Rectal smooth muscle tissue (tissue), 1 donor: ENCODE data around the gene GPR18.
A peak's percentile ranks its signal among the peaks of the same experiment; 100 is the strongest.

Experiments
- H3K27ac ChIP-seq: one replicate; pipeline ENCODE4 v1.7.0; 2013; ENCODE audit warnings: low read depth, low read length, inconsistent platforms
- H3K27me3 ChIP-seq: one replicate; pipeline ENCODE4 v1.7.0; 2013; ENCODE audit warnings: low read length; ENCODE audit not compliant: control insufficient read depth, insufficient read depth
- H3K36me3 ChIP-seq: one replicate; pipeline ENCODE4 v1.7.0; 2013; ENCODE audit warnings: low read length; ENCODE audit not compliant: control insufficient read depth, insufficient read depth
- H3K4me1 ChIP-seq: one replicate; pipeline ENCODE4 v1.7.0; 2013; ENCODE audit warnings: low read length; ENCODE audit not compliant: control insufficient read depth, insufficient read depth
- H3K4me3 ChIP-seq: one replicate; pipeline ENCODE4 v1.7.0; 2013; ENCODE audit warnings: low read length
- H3K9ac ChIP-seq: one replicate; pipeline ENCODE4 v1.7.0; 2013; ENCODE audit warnings: low read length

GPR18 gene

GRCh38 chr13:99299920-99300341 is 41.8 kb upstream of the GPR18 start:
- H3K27ac ChIP-seq, result no peak overlapping the region
- no peaks in the 10 kb centered on the region for H3K36me3 ChIP-seq
- H3K4me3 ChIP-seq, result peak overlapping the region; percentile 5
- no peak overlapping the region for H3K9ac ChIP-seq
- no peaks in the 10 kb centered on the region for H3K27me3 ChIP-seq
- no peaks in the 10 kb centered on the region for H3K4me1 ChIP-seq

- Histone ChIP-seq H3K9ac (no peak overlapping the region), H3K36me3 (no peaks in the 10 kb centered on the region), H3K4me1 (no peaks in the 10 kb centered on the region), H3K4me3 (no peak overlapping the region), H3K27ac (no peak overlapping the region), H3K27me3 (no peaks in the 10 kb centered on the region)
These were observed 41.2 kb upstream of the GPR18 start for GRCh38 chr13:99299256-99299919.

- H3K4me3 ChIP-seq, result no peak overlapping the region
- no peak overlapping the region for H3K27ac ChIP-seq
- H3K4me1 ChIP-seq, result no peaks in the 10 kb centered on the region
- H3K27me3 ChIP-seq, result no peaks in the 10 kb centered on the region
- H3K9ac ChIP-seq, result no peak overlapping the region
- no peaks in the 10 kb centered on the region for H3K36me3 ChIP-seq
These were observed 39.9 kb upstream of the GPR18 start for GRCh38 chr13:99298056-99298455.

GRCh38 chr13:99297331-99297730 is 39.2 kb upstream of the GPR18 start:
- Histone ChIP-seq H3K27ac (no peak overlapping the region), H3K9ac (no peak overlapping the region), H3K27me3 (no peaks in the 10 kb centered on the region), H3K36me3 (no peaks in the 10 kb centered on the region), H3K4me3 (no peak overlapping the region), H3K4me1 (no peaks in the 10 kb centered on the region)

- no peaks in the 10 kb centered on the region for H3K36me3 ChIP-seq
- no peak overlapping the region for H3K4me3 ChIP-seq
- no peak overlapping the region for H3K27ac ChIP-seq
- no peak overlapping the region for H3K9ac ChIP-seq
- no peaks in the 10 kb centered on the region for H3K27me3 ChIP-seq
- no peaks in the 10 kb centered on the region for H3K4me1 ChIP-seq
These were observed 38.2 kb upstream of the GPR18 start for GRCh38 chr13:99296398-99296797.

- no peaks in the 10 kb centered on the region for H3K36me3 ChIP-seq
- H3K4me1 ChIP-seq, result no peaks in the 10 kb centered on the region
- H3K27ac ChIP-seq, result no peak overlapping the region
- H3K4me3 ChIP-seq, result no peak overlapping the region
- no peaks in the 10 kb centered on the region for H3K27me3 ChIP-seq
- no peak overlapping the region for H3K9ac ChIP-seq
These were observed 37.5 kb upstream of the GPR18 start for GRCh38 chr13:99295488-99296252.

- H3K36me3 ChIP-seq, result no peaks in the 10 kb centered on the region
- H3K4me1 ChIP-seq, result no peaks in the 10 kb centered on the region
- H3K4me3 ChIP-seq, result no peak overlapping the region
- no peak overlapping the region for H3K9ac ChIP-seq
- H3K27ac ChIP-seq, result no peak overlapping the region
- H3K27me3 ChIP-seq, result no peaks in the 10 kb centered on the region
These were observed 36.8 kb upstream of the GPR18 start for GRCh38 chr13:99294958-99295357.

GRCh38 chr13:99294198-99294597 is 36.0 kb upstream of the GPR18 start:
- no peak overlapping the region for H3K27ac ChIP-seq

GRCh38 chr13:99293178-99293577 is 35.0 kb upstream of the GPR18 start:
- no peak overlapping the region for H3K9ac ChIP-seq
- no peak overlapping the region for H3K4me3 ChIP-seq
- H3K36me3 ChIP-seq, result no peaks in the 10 kb centered on the region
- no peak overlapping the region for H3K27ac ChIP-seq
- no peaks in the 10 kb centered on the region for H3K4me1 ChIP-seq
- H3K27me3 ChIP-seq, result no peaks in the 10 kb centered on the region

More at GRCh38 chr13:99294198-99294597, 36.0 kb upstream of the GPR18 start:
- Histone ChIP-seq H3K27me3 (no peaks in the 10 kb centered on the region), H3K9ac (no peak overlapping the region), H3K4me3 (no peak overlapping the region), H3K4me1 (no peaks in the 10 kb centered on the region), H3K36me3 (no peaks in the 10 kb centered on the region)

GRCh38 chr13:99290894-99291293 is 32.7 kb upstream of the GPR18 start:
- H3K4me3 ChIP-seq, result no peak overlapping the region
- no peak overlapping the region for H3K27ac ChIP-seq
- H3K36me3 ChIP-seq, result no peaks in the 10 kb centered on the region
- H3K9ac ChIP-seq, result no peak overlapping the region
- H3K27me3 ChIP-seq, result no peaks in the 10 kb centered on the region
- peaks cover 2% of the 10 kb centered on the region for H3K4me1 ChIP-seq

- H3K36me3 ChIP-seq, result no peaks in the 10 kb centered on the region
- H3K4me1 ChIP-seq, result peaks cover 4% of the 10 kb centered on the region
- no peaks in the 10 kb centered on the region for H3K27me3 ChIP-seq
- no peak overlapping the region for H3K9ac ChIP-seq
- no peak overlapping the region for H3K27ac ChIP-seq
- H3K4me3 ChIP-seq, result no peak overlapping the region
These were observed 31.6 kb upstream of the GPR18 start for GRCh38 chr13:99289674-99290337.

- no peaks in the 10 kb centered on the region for H3K27me3 ChIP-seq
- H3K36me3 ChIP-seq, result no peaks in the 10 kb centered on the region
- H3K27ac ChIP-seq, result no peak overlapping the region
- H3K4me1 ChIP-seq, result peaks cover 4% of the 10 kb centered on the region
- H3K9ac ChIP-seq, result no peak overlapping the region
- no peak overlapping the region for H3K4me3 ChIP-seq
These were observed 31.1 kb upstream of the GPR18 start for GRCh38 chr13:99289271-99289670.
